ENCODE measurements around the gene TRAK1. TPM values are rescaled to one million over a fixed set of nuclear protein-coding genes. Genes with fewer than 3 reads are reported as not detected.
A peak's percentile ranks its signal among the peaks of the same experiment; 100 is the strongest.

The TRAK1 gene
- total RNA-seq, 1 donor from 2014 or later: 50.7 TPM

DNA sequence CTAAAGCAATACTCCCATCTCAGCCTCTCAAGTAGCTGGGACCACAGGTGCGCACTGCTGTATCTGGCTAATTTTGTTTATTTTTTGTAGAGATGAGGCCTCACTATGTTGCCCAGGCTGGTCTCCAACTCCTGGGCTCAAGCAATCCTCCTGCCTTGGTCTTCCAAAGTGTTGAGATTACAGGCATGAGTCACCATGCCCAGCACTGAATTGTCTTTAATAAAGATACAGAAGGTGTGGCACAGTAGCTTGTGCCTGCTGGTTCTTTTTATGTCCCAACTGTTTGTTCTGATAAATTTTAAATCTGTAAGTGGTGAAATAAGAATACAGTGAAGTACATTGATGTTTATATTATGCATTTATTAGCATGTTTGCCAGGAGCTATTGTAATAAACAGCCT, 20.6 kb upstream of the TRAK1 start:
- TF ChIP-seq, protein P1, sequence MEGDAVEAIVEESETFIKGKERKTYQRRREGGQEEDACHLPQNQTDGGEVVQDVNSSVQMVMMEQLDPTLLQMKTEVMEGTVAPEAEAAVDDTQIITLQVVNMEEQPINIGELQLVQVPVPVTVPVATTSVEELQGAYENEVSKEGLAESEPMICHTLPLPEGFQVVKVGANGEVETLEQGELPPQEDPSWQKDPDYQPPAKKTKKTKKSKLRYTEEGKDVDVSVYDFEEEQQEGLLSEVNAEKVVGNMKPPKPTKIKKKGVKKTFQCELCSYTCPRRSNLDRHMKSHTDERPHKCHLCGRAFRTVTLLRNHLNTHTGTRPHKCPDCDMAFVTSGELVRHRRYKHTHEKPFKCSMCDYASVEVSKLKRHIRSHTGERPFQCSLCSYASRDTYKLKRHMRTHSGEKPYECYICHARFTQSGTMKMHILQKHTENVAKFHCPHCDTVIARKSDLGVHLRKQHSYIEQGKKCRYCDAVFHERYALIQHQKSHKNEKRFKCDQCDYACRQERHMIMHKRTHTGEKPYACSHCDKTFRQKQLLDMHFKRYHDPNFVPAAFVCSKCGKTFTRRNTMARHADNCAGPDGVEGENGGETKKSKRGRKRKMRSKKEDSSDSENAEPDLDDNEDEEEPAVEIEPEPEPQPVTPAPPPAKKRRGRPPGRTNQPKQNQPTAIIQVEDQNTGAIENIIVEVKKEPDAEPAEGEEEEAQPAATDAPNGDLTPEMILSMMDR (IDR thresholded peaks at IDR 0.05; ENCODE audit: unreplicated experiment): no peak
- no peaks in the 10 kb centered on the region for H3K27me3 Mint-ChIP-seq (ENCODE audit: low read depth)
- H3K9me3 Mint-ChIP-seq: no peaks in the 10 kb centered on the region
- no peak for DNase-seq (ENCODE audit: low spot score in 2 of 2, unreplicated experiment in 2 of 2)
- no peaks in the 10 kb centered on the region for H3K36me3 Mint-ChIP-seq
- no peak overlapping the region for H3K4me3 Mint-ChIP-seq
- H3K4me1 Mint-ChIP-seq: peaks cover 54% of the 10 kb centered on the region
- peak overlapping the region; percentile 16 for H3K27ac Mint-ChIP-seq

DNA sequence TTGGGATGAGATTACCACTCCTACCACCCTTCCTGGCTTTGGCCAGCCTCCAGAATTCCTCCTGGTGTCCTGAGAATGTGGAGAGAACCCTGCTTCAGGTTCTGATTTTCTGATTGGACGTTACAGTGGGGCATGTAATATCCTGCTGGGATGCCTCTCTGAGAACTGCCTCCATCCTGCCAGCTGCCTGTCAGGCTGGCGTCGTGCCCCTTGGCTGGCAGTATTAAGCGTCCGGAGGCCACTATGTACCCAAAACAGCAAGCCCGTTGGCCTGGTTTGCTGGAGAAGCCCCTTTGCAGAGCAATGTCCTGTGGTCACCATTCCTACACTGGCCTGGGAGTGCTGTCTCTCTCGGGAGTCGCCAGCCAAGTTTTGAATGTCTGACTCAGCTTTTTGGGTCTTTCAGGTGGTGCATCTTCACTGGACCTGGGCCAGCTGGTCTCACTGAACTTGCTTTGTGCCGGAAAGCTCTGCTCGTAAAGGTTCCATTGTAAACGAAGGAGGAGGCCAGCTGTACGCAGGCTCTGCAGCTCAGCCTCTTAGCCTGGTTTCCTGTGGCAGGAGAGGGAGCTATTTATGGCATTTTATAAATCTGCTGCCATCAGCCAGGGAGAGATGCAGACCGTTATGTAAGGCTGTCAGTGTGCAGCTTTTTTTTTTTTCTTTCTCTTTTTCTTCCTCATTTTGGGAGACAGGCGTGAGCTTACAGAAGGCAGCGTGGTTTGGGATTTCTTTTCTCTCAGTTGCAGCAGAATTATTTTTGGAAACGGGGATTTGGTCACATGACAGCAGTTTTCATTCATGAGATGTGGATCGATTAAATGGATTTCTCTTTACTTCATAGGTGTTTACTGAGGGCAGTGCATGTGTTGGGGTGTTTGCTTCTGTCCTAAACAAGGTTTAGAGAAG, 19.0 kb upstream of the TRAK1 start:
- no peaks in the 10 kb centered on the region for H3K27me3 Mint-ChIP-seq (ENCODE audit: low read depth)
- DNase-seq (ENCODE audit: low spot score in 2 of 2, unreplicated experiment in 2 of 2): no peak
- peak overlapping the region; percentile 89 for H3K27ac Mint-ChIP-seq
- peaks cover 6% of the 10 kb centered on the region for H3K36me3 Mint-ChIP-seq
- peaks cover 44% of the 10 kb centered on the region for H3K4me1 Mint-ChIP-seq
- H3K4me3 Mint-ChIP-seq: peak overlapping the region; percentile 6
- H3K9me3 Mint-ChIP-seq: no peaks in the 10 kb centered on the region
- TF ChIP-seq, protein P1 (IDR thresholded peaks at IDR 0.05; ENCODE audit: unreplicated experiment): no peak

DNA sequence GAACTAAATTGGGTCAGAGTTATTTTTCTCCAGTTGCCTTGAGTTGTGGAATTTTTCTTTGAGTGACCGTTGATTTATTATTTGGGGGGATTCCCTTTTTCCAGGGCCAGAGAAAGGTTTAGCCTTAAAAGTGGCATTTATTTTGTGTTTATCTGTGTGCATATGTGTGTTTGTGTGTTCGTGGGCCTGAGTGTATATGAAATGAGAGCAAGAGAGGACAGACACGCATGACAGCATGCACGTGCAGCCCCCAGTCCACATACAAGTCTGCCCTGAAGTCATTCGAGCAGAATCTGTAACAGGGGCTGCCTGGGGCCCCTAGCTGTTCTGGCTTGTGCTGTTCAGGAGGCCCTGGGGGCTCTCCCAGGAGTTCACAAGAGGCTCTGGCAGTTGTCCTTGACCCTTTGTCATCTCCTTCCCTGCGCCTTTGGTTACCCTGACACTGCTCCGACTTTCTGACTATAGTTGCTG, 18.3 kb upstream of the TRAK1 start:
- Mint-ChIP-seq H3K4me3 (peak overlapping the region; percentile 6), H3K27me3 (ENCODE audit: low read depth) (no peaks in the 10 kb centered on the region), H3K36me3 (peaks cover 9% of the 10 kb centered on the region), H3K27ac (peak overlapping the region; percentile 89), H3K4me1 (peaks cover 37% of the 10 kb centered on the region), H3K9me3 (peaks cover 3% of the 10 kb centered on the region)
- no peak for DNase-seq (ENCODE audit: low spot score in 2 of 2, unreplicated experiment in 2 of 2)
- TF ChIP-seq, protein P1 (IDR thresholded peaks at IDR 0.05; ENCODE audit: unreplicated experiment): no peak

DNA sequence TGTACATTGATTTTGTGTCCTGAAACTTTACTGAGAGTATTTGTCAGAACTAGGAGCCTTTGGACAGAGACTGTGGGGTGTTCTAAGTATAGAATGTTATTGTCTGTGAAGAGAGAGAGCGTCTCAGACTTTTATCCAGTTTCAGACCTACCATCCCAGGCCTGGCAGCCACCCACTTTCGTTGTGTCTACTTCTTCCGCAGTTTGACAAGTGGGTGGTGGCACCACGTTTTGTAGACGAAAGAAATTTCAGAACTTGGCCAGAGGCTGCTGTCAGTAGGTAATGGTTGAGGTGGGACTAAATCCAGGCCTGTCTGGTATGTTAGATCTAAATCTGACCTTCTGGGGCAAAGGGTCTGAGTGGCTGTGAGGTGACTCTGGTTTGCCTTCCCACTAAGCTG, 13.4 kb upstream of the TRAK1 start:
- peaks cover 11% of the 10 kb centered on the region for H3K9me3 Mint-ChIP-seq

DNA sequence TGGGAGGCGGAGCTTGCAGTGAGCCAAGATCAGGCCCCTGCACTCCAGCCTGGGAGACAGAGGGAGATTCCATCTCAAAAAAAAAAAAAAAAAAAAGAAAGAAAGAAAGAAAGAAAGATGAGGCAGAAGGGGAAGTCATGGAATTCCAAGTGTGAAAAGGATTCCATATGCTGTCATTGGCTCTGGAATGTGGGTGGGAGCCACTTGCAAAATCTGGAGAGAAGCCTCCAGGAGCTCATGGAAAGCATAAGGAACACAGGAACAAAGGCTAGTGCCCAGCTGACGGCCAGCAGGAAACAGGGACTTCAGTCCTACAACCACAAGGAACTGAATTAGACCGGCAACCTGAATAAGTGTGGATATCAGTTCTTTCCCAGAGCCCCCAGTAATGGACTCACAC, 12.5 kb upstream of the TRAK1 start:
- TF ChIP-seq, protein P1 (IDR thresholded peaks at IDR 0.05; ENCODE audit: unreplicated experiment): no peak
- no peak for DNase-seq (ENCODE audit: low spot score in 2 of 2, unreplicated experiment in 2 of 2)
- Mint-ChIP-seq H3K4me1 (peaks cover 23% of the 10 kb centered on the region), H3K9me3 (peaks cover 11% of the 10 kb centered on the region), H3K36me3 (peaks cover 15% of the 10 kb centered on the region), H3K27me3 (ENCODE audit: low read depth) (no peaks in the 10 kb centered on the region), H3K4me3 (no peak overlapping the region), H3K27ac (no peak overlapping the region)

More for the DNA sequence above, 13.4 kb upstream of the TRAK1 start:
- DNase-seq (ENCODE audit: low spot score in 2 of 2, unreplicated experiment in 2 of 2): no peak
- Mint-ChIP-seq H3K27me3 (ENCODE audit: low read depth) (no peaks in the 10 kb centered on the region), H3K4me3 (no peak overlapping the region), H3K4me1 (peaks cover 27% of the 10 kb centered on the region), H3K36me3 (peaks cover 15% of the 10 kb centered on the region), H3K27ac (peak overlapping the region; percentile 35)
- TF ChIP-seq, protein P1 (IDR thresholded peaks at IDR 0.05; ENCODE audit: unreplicated experiment): no peak

Data from mesothelial cell of epicardium (in vitro differentiated cells).